Loucy (cell line): ENCODE results near the gene CPSF4L.

Source experiments
- CTCF ChIP-seq: fragments of 200-600 bp; sonication (generic); conservative IDR thresholded peaks from 2 replicates; pipeline ENCODE4 v1.5.1; 2014; ENCODE audit warnings: mild to moderate bottlenecking, antibody characterized with exemption, low read length
- EZH2phosphoT487 ChIP-seq: fragments of 200-600 bp; IDR thresholded peaks from 2 replicates; pipeline ENCODE4 v1.6.1; 2018; ENCODE audit warnings: antibody characterized with exemption, mild to moderate bottlenecking, moderate library complexity, borderline replicate concordance

DNA sequence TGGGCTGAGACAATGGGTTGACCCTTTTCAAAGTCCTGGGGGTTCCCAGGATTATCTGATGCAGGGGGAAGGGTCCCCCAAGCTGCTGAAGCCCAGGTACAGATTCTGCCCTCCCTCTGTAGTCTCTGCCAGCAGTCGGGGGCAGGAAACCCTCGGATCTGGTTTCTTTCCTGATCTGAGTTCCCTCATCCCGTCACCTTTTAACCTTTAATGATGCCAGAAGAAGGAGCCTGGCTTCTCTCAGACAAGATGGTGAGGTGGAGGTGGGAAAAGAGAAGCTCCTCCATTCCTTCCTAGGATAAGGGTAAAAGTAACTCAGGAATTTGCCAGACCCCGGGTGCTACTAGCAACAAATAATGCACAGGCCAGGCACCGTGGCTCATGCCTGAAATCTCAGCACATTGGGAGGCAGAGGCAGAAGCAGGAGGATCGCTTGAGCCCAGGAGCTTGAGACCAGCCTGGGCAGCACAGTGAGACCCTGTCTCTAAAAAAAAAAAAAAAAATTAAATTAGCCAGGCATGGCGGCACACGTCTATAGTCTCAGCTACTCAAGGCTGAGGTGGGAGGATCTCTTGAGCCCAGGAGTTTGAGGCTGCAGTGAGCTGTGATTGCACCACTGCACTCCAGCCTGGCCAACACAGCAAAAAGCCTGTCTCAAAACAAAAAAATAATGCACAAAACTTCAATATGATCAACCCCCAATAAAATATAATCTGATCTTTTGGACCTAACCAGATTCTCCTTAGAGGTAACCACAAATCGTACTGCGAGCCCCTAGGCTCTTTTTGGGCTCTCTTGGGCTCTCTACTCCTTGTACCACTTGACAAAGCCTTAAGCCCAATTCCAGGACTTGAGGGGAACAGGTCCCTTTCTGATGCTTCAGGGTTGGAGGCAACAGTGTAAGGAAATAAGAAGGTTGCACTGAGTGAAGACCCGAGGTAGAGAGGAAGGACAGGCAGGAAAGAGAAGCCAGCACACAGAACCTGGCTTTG is 44.5 kb upstream of the CPSF4L start:
- TF ChIP-seq CTCF (no peak), EZH2phosphoT487 (no peak)
